Activated CD8-positive, alpha-beta memory T cell treated with anti-CD3 and anti-CD28 coated beads for 48 hours (primary cell): ENCODE data around the gene ICOS.
"Not testable (repeated sequence)": the region's sequence is repeated elsewhere in the genome, so short reads cannot be mapped to it uniquely, and the experiment has no call there.

ENCODE experiments used
- DNase-seq, 3 experiments: peaks; one replicate each; pipeline ENCODE4 v3.0.0-alpha.2; 2020; ENCODE audit warnings: low read depth in 2 of 3, low spot score in 2 of 3

The ICOS gene

DNA sequence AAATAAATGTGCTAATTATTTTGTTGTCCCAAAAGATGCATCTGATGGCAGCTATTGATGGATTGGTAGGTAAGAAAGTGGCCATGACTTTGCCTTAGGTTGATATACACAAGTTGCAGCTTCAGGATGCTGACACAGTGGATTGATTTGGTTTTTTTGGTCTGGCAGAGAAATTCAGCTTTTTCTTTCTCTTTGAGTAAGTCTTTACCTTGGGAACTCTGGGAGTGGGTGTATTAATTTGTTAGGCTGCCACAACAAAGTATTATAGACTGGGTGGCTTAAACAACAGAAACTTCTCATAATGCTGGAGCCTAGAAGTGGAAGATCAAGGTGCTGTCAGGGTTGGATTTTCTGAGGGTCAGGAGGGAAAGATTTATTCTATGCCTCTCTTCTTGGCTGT lies 19.8 kb upstream of the ICOS start:
- no peak for DNase-seq

DNA sequence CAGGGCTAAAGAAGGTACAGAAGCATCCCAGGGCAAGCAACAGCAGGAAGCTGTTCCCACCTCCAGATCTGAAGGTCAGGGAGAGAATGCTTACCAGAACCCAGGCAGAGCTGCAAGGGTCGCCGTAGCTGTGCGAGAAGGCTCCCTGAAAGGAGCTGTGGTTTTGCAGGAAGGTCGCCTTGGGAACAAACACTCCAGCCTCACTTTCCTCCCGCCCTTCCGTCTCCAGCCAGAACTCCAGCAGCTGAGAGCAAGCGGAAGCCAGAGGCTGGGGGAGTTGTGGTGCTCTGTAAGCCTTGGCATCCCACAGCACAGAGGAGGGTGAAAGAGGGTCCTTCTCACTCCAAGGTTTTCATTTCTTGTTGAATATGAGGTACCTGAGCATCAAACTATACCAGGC lies 18.3 kb upstream of the ICOS start:
- no peak for DNase-seq

DNA sequence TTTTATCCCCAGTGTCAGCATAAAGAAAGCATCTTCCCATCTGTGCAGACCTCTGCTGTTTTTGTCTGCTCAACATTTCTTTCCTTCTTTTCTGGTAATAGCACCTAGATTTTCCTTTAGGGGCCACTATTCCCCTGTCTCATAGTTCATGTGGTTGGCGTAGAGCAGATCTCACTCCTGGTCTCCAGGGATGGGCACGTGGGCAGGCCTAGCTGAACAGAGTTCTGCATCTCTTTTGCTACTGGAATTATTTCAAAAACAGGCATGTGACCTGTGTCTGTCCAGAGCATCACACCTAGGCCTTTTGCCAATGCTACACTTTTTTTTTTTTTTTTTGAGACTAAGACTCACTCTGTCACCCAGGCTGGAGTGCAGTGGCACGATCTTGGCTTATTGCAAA lies 17.7 kb upstream of the ICOS start:
- no peak for DNase-seq

DNA sequence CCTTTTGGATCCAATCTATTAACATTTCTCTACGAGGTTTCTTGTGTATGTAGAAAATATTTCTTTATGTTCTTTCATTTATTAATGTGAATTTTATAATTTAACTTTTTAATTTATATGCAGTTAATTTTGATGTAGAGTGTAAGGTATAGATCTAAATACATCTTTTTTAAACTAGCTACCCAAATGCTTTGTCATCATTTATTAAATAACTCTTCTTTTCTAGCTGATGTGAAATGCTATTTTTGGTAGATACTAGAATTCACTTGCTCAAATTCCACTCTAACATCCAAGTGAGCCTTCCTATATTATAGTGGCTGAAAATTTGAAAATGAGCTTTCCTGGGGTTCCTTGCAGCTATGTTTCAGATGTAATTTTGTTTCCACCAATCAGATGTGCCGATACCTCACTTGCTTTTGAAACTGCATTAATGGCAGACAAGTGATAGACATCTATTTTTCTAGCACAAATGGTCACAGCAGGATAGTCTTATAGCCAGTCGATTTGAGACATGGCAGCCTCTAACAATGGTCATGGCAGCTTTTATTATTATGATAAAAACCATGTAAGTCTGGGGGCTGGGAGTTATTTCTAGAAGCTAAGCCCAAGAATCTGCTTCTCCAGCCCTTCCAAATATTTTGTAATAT lies 10.9 kb upstream of the ICOS start:
- DNase-seq: no peak

DNA sequence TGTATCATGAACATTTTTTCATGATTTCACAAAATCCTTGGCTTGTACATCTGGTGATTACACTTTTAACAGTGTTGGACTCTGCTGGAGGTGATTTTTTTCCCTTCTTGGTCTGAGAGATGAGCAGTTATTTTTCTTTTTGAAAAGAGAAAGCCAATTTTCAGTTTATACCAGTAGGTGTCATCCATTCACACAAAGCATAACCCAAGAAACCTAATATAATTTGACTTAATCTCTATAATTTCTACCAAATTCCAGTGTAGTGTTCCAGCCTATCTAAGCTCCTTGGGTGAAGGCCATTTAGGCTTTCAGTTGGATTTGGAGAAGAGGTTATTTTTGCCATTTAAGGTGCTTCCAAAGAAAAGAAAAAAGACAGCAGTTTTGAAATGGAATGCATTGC lies 7.7 kb upstream of the ICOS start:
- DNase-seq: no peak

DNA sequence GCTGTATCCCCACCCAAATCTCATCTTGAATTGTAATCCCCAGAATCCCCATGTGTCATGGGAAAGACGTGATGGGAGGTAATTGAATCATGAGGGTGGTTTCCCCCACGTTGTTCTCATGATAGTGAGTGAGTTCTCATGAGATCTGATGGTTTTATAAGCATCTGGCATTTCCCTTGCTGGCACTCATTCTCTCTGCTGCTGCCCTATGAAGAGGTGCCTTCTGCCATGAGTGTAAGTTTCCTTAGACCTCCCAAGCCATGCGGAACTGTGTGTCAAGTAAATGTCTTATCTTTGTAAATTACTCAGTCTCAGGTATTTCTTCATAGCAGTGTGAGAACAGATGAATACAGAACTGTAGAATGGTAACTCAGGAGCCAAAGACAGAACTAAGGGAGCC lies 5.3 kb upstream of the ICOS start:
- not testable (repeated sequence) for DNase-seq

DNA sequence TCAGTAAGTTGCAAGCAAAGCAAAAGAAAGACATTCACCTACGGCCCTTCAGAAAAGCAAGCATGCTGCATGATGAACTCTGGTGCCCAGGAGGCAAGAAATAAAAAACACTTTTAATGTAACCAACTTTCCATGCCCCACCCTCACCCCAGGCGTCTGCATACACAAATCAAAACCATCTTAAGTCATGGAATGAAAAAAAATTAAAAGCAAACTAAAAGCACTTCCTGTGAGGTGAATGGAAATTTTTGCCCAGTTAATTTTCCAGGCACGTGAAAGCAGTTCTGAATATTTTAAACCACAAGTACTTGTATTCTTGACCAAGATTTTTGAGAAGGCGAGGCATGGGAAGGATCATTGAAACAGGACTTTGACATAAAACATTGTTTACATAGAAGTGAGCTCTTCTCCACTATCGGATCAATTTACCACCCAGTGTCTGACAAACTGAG lies 2.5 kb upstream of the ICOS start:
- DNase-seq: no peak

DNA sequence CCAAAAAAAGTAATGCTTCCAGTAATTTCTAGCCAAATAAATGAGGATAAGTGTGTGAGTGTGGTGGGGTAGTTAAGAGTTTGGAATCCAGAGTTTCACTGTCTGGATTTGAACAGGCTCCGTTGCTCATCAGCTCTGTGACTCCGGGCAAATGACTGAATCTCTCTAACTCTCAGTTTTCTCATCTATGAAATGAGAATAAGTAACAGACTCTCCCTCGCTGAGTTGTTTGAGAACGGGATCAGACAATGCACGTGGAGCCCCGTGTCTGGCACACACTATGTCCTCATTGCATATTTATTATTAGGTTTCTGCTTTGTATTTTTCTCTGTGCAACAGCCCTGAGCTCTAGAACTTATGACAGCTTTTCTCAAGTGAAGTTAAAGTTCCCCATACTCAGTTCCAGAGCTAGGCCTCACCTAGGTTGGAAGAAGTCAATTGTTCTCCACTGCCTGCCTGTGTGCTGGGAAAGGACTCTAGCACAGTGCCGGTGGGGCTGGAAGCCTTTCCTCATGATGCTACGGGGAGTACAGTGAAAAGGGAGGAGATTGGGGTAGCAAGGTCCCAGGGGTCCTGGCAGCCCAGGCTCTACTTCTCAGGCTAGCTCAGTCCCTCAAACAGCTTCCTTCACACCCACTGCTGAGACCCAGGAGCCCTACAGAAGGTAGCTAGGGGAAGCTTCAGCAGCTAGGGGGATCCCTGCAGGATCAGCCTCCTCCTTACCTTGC lies 1.7 kb upstream of the ICOS start:
- DNase-seq: no peak

DNA sequence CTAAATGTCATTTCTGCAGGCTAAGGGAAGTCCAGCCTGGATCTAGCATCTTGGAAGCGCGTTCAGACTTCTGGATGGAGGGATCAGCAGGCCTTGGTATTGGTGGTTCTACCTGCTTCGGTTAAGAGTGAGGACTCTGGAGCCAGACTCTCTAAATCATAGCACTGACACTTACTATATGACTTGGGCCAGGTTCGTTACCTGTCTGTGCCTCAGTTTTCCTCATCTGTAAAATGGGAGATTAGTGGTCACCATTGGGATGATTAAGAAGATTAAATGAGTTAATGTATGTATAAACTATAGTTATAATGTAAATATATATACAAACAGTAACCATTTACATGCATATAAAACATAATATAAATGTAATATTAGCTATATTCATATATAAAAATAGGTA lies 995 bp upstream of the ICOS start:
- DNase-seq: no peak

DNA sequence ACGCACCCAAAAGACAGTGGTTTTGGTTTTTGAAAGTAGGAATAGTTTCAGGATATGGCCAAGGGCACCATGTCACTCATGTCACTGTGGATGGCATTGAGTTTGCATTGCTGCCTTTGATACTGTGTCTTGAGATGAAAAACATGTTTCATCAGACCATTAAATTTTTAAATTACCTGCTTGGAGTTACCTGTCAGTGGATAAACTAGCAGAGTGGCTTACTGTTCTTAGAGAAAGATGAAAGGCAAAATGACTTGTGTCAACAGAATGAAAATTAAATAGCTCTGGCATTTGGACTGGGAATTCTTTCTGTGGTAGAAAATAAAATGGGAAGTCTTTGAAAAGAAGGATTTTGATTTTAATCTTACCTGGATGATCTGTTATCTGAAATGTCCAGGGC lies 386 bp downstream of the ICOS start:
- DNase-seq: no peak

DNA sequence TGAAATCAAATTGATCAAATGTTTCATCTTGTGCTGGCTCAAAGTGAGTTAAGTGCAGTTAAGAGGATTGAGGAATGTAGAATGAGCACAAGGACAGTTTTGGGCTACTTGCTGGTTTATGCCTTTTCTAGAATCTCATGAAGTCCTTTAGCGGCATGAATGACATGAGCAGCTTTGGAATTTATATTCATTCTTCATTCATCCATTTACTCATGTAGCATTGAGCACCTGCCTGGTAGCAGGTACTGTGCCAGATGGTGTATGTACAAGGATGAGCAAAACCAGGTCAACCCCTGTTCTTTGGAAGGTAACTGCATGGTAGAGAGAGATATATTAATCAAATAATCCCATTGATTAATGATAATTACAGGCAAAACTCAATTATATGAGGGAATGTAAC lies 1.2 kb downstream of the ICOS start:
- DNase-seq: no peak

DNA sequence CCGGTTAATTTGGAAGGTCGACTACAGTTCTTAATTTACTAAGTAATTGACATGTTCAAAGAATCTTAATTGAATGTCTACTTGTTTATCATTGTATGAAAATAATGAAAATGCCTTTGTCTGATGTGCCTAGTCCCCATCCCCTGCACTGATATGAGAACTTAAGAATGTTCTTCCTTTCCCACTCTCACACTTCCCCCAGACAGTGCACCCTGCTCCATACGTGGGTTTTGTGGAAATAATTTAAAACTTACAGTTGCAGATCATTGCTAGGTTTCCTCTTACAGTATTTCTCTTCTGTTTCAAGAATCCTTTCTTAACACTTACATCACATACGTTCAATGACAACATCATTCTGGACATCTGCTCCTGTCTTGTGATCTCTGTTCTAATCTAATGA lies 3.5 kb downstream of the ICOS start:
- DNase-seq: no peak

DNA sequence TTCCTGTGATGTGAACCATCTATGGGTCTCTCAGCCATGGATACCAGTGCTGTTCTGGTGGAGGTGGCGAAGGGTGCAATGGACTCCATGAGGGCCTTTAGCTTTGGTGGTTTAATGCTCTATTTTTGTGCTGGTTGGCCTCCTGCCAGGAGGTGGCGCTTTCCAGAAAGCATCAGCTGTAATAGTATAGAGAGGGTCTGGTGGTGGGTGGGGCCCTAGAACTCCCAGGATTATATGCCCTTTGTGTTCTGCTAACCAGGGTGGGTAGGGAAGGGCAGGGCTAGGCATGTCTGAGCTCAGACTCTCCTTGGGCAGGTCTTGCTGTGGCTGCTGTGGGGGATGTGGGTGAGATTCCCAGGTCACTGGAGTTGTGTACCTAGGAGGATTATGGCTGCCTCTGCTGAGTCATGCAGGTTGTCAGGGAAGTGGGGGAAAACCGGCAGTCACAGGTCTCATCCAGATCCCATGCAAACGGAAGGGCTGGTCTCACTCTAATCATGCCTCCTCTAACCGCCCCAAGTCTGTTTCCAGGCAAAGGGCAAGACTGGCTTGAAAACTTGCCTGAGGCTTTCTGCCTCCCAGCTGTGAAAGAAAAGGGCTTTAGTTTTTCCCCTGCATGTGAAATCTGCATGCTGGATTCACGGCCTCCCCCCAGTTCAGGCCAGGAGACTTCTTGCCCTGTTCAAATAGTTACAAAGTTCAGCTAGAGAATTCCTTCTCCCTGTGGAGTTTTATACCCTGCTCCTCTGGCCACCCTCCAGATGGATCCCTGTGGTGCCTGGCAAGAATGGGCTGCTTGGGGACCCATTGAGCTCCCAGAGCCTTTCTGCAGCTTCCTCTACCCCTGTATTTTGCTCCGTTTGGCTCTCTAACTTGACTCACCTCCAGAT lies 7.2 kb downstream of the ICOS start:
- not testable (repeated sequence) for DNase-seq

DNA sequence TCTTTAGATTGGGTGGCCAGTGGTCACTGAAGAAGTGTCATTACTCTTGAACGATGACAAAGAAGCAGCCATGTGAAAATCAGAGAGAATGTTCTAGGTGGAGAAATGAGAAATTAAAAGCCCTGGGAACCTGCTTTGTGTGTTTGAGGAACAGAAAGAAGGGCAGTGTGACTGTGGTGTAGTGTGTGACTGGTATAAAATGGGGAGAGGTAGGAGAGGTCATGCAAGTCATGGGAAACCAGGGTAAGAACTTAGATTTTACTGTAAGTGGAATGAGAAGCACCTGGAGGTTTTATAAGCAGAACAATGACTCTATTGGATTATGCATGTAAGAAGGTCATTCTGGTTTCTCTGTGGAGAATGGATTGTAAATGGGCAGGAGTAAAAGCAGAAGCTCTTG lies 12.2 kb downstream of the ICOS start:
- no peak for DNase-seq

DNA sequence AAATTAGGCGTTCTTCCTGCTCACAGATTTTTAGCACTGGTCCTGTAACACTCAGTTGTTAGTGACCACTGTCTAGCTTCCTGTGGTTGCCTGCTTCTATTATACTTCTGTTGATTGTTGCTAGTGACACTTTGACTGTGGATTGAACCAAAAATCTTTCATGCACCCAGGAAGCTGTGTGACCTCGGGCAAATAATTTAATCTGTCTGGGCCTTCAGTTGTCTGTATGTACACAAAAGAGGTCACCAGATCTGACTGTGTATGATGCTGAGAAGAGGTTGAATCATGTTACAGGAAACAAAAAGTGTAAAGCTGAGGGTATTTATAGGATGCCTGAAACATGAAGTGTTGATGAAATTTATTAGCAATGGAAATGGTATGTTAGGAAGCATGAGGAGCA lies 12.7 kb downstream of the ICOS start:
- DNase-seq: no peak

DNA sequence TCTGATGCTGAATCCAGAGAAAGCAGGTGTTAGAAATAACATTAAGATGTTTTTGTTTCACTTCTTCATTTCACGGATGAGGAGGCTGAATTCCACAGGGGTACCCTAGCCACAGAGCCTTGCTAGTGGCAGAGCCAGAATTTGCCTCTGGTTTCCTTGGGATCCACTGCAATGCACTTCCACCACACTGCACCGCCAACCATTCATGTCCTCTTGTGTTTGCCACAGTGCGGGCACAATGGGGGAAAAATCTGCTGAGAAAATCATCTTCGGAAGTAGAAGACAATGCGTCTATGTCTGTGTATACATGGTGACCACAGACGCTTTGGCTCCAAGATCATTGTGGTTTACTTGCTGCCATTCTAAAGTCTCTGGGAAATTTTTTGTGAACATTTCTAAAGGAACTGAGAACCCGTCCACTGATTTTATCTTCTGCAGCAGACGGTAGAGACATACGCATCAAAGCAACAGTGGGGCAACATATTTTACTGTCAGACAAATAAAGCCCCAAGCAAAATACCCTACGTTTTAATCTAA lies 14.9 kb downstream of the ICOS start:
- no peak for DNase-seq

DNA sequence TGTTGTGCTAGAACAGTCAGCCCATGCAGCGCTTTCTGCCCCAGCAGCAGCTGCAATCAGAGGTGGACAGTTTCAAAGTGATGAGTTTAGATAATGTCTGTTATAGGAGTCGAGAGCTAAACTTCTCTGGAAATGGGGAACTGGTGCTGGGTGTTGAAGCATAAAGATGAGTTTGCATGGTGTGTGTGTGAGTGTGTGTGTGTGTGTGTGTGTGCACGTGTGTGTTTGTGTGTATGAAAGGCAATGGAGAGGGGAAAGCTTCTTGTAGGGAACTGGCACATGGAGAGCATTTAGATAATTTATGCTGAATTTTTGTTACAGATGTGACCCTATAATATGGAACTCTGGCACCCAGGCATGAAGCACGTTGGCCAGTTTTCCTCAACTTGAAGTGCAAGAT lies 22.7 kb downstream of the ICOS start:
- DNase-seq: no peak

DNA sequence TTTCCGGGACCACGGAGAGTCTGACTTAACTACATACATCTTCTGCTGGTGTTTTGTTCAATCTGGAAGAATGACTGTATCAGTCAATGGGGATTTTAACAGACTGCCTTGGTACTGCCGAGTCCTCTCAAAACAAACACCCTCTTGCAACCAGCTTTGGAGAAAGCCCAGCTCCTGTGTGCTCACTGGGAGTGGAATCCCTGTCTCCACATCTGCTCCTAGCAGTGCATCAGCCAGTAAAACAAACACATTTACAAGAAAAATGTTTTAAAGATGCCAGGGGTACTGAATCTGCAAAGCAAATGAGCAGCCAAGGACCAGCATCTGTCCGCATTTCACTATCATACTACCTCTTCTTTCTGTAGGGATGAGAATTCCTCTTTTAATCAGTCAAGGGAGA lies 23.1 kb downstream of the ICOS start:
- no peak for DNase-seq

DNA sequence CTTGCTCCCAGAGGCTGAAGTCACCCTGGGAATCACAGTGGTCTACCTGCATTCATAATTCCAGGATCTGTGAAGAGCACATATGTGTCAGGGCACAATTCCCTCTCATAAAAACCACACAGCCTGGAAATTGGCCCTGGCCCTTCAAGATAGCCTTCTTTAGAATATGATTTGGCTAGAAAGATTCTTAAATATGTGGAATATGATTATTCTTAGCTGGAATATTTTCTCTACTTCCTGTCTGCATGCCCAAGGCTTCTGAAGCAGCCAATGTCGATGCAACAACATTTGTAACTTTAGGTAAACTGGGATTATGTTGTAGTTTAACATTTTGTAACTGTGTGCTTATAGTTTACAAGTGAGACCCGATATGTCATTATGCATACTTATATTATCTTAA lies 24.2 kb downstream of the ICOS start:
- no peak for DNase-seq

DNA sequence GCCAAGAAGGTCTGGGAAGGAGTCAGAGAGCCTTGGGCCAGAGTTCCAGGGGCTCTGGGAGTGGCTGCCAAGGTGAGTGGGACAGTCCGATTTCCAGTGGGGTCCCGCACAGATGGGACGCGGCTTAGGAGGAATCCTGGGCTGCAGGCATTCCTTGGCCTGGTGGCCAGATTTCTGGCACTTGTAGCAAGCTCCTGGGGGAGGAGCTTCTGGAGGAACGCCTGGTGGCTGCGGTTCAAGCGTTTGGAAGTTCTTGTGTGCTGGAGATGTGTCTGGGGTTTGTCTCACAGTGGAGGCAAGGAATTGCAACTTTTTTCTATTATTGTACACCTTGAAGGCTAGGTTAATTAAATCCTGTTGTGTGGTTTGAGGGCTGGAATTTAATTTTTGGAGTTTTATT lies 28.6 kb downstream of the ICOS start:
- not testable (repeated sequence) for DNase-seq

DNA sequence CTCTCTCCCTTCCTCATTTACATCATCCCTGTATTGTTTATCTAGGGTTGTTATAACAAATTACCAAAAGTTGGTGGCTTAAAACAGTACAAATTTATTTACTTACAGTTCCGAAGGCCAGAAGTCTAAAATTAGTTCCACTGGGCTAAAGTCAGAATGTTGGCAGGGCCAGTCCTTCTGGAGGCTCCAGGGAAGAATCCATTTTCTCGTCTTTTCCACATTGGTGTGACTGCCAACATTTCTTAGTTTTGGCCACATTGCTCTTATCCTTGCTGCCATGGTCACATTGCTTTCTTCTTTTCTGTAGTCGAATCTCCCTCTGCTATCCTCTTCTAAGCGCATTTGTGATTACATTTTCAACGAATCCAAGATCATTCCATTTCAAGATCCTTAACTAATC lies 34.7 kb downstream of the ICOS start:
- DNase-seq: no peak

DNA sequence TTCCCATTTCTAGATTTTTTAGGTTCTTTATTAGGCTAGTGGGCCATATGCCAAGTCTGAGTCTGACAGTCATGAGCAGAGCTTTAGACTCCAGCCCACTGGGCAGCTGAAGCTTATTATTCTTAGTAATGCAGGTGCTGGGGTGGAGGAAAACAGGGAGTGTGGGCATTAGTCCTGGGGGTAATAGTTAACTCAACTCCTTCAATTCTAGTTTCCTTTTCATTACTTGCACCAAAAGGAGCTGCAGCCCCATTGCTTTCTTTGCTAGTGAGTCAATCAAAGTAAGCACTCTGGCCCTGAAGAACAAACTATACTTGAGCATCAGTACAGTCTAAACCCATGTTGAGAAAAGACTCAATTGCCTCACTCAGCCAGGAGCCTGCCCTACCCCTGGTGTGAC lies 35.5 kb downstream of the ICOS start:
- DNase-seq: no peak
